H1 (cell line): ENCODE results near the gene PLA2G4A. TPM values are rescaled to one million over a fixed set of nuclear protein-coding genes. Genes with fewer than 3 reads are reported as not detected.

Experiments
- CTCF ChIA-PET: fragments of 300-600 bp; sonication (Branson Sonifier 250); formaldehyde crosslinking; loops from one replicate; lab custom pipeline; 2021; ENCODE audit not compliant: partially characterized antibody; lab: Charles Lee
- POLR2A ChIA-PET: fragments of 300-600 bp; sonication (Branson Sonifier 250); formaldehyde crosslinking; loops from one replicate; lab custom pipeline; 2021; ENCODE audit warnings: inconsistent platforms; ENCODE audit not compliant: partially characterized antibody; lab: Charles Lee
- DNase-seq, 2 experiments: peaks; one replicate each; pipeline versions ENCODE4 v3.0.0 to v3.0.0-alpha.2; 2010 to 2022; ENCODE audit warnings: low spot score in 2 of 2, low read depth in 1 of 2, mixed read lengths in 1 of 2
- FAIRE-seq: peaks from 2 replicates; lab custom pipeline; 2011; peaks lifted over from hg19 to GRCh38; lab: Jason Lieb, UNC
- H2AFZ ChIP-seq: 2 replicates; pipeline ENCODE4 v1.8.1; 2012; ENCODE audit warnings: low read length, inconsistent platforms
- H2AK5ac ChIP-seq: 2 replicates; pipeline ENCODE4 v1.6.1; 2013; ENCODE audit warnings: low read depth, low read length
- H2BK120ac ChIP-seq: replicated peaks from 2 replicates; pipeline ENCODE3; 2013; ENCODE audit warnings: low read depth, low read length, inconsistent platforms
- H2BK12ac ChIP-seq: 2 replicates; pipeline ENCODE4 v1.6.1; 2013; ENCODE audit warnings: low read depth, low read length
- H2BK15ac ChIP-seq: 2 replicates; pipeline ENCODE4 v1.6.1; 2013; ENCODE audit warnings: low read length
- H2BK20ac ChIP-seq: 2 replicates; pipeline ENCODE4 v1.6.1; 2013; ENCODE audit warnings: low read length
- H2BK5ac ChIP-seq: 2 replicates; pipeline ENCODE4 v1.6.1; 2013; ENCODE audit warnings: low read depth, low read length
- H3K14ac ChIP-seq: 2 replicates; pipeline ENCODE4 v1.6.1; 2013; ENCODE audit warnings: inconsistent platforms; ENCODE audit not compliant: insufficient read length
- H3K18ac ChIP-seq: 2 replicates; pipeline ENCODE4 v1.6.1; 2013; ENCODE audit warnings: low read length; ENCODE audit errors: extremely low read depth
- H3K23ac ChIP-seq: 2 replicates; pipeline ENCODE4 v1.6.1; 2013; ENCODE audit warnings: inconsistent platforms; ENCODE audit not compliant: insufficient read length
- H3K23me2 ChIP-seq: 2 replicates; pipeline ENCODE4 v1.6.1; 2013; ENCODE audit warnings: low read depth, low read length
- H3K27ac ChIP-seq: 2 replicates; pipeline ENCODE4 v1.6.1; 2011; ENCODE audit warnings: low read depth, low read length, inconsistent platforms
- H3K27me3 ChIP-seq, 4 experiments: replicated peaks in 1 of 4; 1 replicate in 1 of 4; 2 replicates in 3 of 4; pipeline versions ENCODE4 v1.6.1 to v1.8.1; 2011 to 2013; ENCODE audit warnings: low read length in 3 of 4, mild to moderate bottlenecking in 3 of 4, inconsistent platforms in 2 of 4, mixed read lengths in 2 of 4, moderate library complexity in 1 of 4; ENCODE audit not compliant: control insufficient read depth in 3 of 4, insufficient read depth in 3 of 4; ENCODE audit errors: extremely low read depth in 1 of 4
- H3K36me3 ChIP-seq, 4 experiments: 2 replicates each; pipeline versions ENCODE4 v1.6.1 to v1.8.1; 2011 to 2013; ENCODE audit warnings: mild to moderate bottlenecking in 4 of 4, low read length in 3 of 4, moderate library complexity in 2 of 4, control low read depth in 1 of 4, inconsistent platforms in 1 of 4; ENCODE audit not compliant: insufficient read depth in 4 of 4, control insufficient read depth in 2 of 4
- H3K4ac ChIP-seq: replicated peaks from 2 replicates; pipeline ENCODE3; 2013; ENCODE audit warnings: low read length, low read depth, mixed read lengths, inconsistent platforms; ENCODE audit not compliant: insufficient read length
- H3K4me1 ChIP-seq, 4 experiments: replicated peaks in 1 of 4; 1 replicate in 1 of 4; 2 replicates in 3 of 4; pipeline versions ENCODE4 v1.6.1 to v1.8.1; 2011 to 2013; ENCODE audit warnings: low read length in 3 of 4, inconsistent platforms in 2 of 4, mixed read lengths in 1 of 4; ENCODE audit not compliant: insufficient read depth in 4 of 4, control insufficient read depth in 3 of 4
- H3K4me2 ChIP-seq, 2 experiments: 2 replicates each; pipeline versions ENCODE4 v1.6.1 to v1.8.1; 2011 to 2013; ENCODE audit warnings: low read depth in 2 of 2, low read length in 2 of 2, control low read depth in 1 of 2, inconsistent platforms in 1 of 2, mild to moderate bottlenecking in 1 of 2; ENCODE audit not compliant: insufficient read depth in 1 of 2
- H3K4me3 ChIP-seq, 4 experiments: fragments of 200-600, 300-600 bp in 1 of 4; sonication (generic), shearing (Covaris generic), sonication (Bioruptor Twin) in 1 of 4; 2 replicates each; pipeline versions ENCODE4 v1.5.1 to v1.8.1; 2011 to 2016; ENCODE audit warnings: low read length in 4 of 4, low read depth in 3 of 4, control low read depth in 2 of 4, inconsistent platforms in 2 of 4, mild to moderate bottlenecking in 2 of 4, mixed read lengths in 1 of 4, moderate library complexity in 1 of 4; ENCODE audit not compliant: insufficient read depth in 2 of 4; ENCODE audit errors: extremely low read depth in 1 of 4
- H3K56ac ChIP-seq: replicated peaks from 2 replicates; pipeline ENCODE3; 2013; ENCODE audit warnings: low read depth, mild to moderate bottlenecking, mixed read lengths, low read length, inconsistent platforms; ENCODE audit not compliant: insufficient read length
- H3K79me1 ChIP-seq: 2 replicates; pipeline ENCODE4 v1.6.1; 2013; ENCODE audit warnings: low read depth, low read length, control low read depth
- H3K79me2 ChIP-seq, 2 experiments: 2 replicates each; pipeline versions ENCODE4 v1.6.1 to v1.8.1; 2012 to 2013; ENCODE audit warnings: low read length in 2 of 2, mild to moderate bottlenecking in 2 of 2, inconsistent platforms in 1 of 2; ENCODE audit not compliant: insufficient read depth in 2 of 2, control insufficient read depth in 1 of 2
- H3K9ac ChIP-seq, 4 experiments: replicated peaks in 1 of 4; 1 replicate in 1 of 4; 2 replicates in 3 of 4; pipeline versions ENCODE4 v1.6.1 to v1.8.1; 2011 to 2013; ENCODE audit warnings: low read depth in 3 of 4, low read length in 3 of 4, control low read depth in 2 of 4, mild to moderate bottlenecking in 2 of 4, moderate library complexity in 2 of 4, inconsistent platforms in 1 of 4; ENCODE audit errors: extremely low read depth in 1 of 4
- H3K9me3 ChIP-seq, 2 experiments: 2 replicates each; pipeline versions ENCODE4 v1.6.1 to v1.8.1; 2012 to 2013; ENCODE audit warnings: mild to moderate bottlenecking in 2 of 2, moderate library complexity in 2 of 2, control low read depth in 1 of 2, inconsistent platforms in 1 of 2, low read depth in 1 of 2, low read length in 1 of 2, mixed read lengths in 1 of 2; ENCODE audit not compliant: insufficient read depth in 2 of 2
- H4K20me1 ChIP-seq, 2 experiments: replicated peaks in 1 of 2; 2 replicates each; pipeline versions ENCODE3 to v1.8.1; 2011 to 2013; ENCODE audit warnings: inconsistent platforms in 2 of 2, low read length in 2 of 2, mild to moderate bottlenecking in 1 of 2; ENCODE audit not compliant: insufficient read depth in 2 of 2, control insufficient read depth in 1 of 2
- H4K5ac ChIP-seq: 2 replicates; pipeline ENCODE4 v1.6.1; 2013; ENCODE audit warnings: low read length, low read depth, mixed read lengths, inconsistent platforms; ENCODE audit not compliant: insufficient read length
- H4K8ac ChIP-seq: 2 replicates; pipeline ENCODE4 v1.8.0; 2013; ENCODE audit warnings: mild to moderate bottlenecking, moderate library complexity, low read length, inconsistent platforms; ENCODE audit not compliant: insufficient read depth; ENCODE audit errors: extremely low read depth
- H4K91ac ChIP-seq: replicated peaks from 2 replicates; pipeline ENCODE3; 2013; ENCODE audit warnings: low read length, mixed read lengths, inconsistent platforms; ENCODE audit not compliant: insufficient read length
- WGBS, 2 experiments: shearing (Covaris generic) in 1 of 2; methylation state at CpG; one replicate each; pipeline versions ENCODE4 v1.1.6 to v1.1.7; 2013 to 2015; ENCODE audit warnings: low lambda C conversion rate in 2 of 2, mixed read lengths in 2 of 2, inconsistent platforms in 1 of 2, low coverage in 1 of 2, missing lambda C conversion rate in 1 of 2; ENCODE audit not compliant: insufficient replicate concordance in 2 of 2, insufficient coverage in 1 of 2, insufficient read length in 1 of 2; ENCODE audit errors: extremely low coverage in 1 of 2, missing lambda C conversion rate in 1 of 2; 5-methylcytosine and 5-hydroxymethylcytosine counted together
- polyA plus RNA-seq, 7 experiments: library from polyadenylated mRNA; depleted of rRNA in 3 of 7; stranded (reverse) in 5 of 7; unstranded in 2 of 7; fragments of >200 nt in 5 of 7; fragments of 200-250 nt in 2 of 7; gene quantifications; 1 replicate in 5 of 7; 2 replicates in 1 of 7; 4 replicates in 1 of 7; pipeline versions ENCODE4 v1.2.1 to v1.2.3, GENCODE V29; 2011 to 2013; ENCODE audit warnings: missing spikeins in 2 of 7, mixed read lengths in 2 of 7
- total RNA-seq: library from RNA; stranded (reverse); fragmentation: NEBNext Ultra II Directional; extraction: Animal tissue kit (Norgen Biotek cat#: 25700); gene quantifications from 2 replicates; pipeline ENCODE4 v1.2.1, GENCODE V29; 2021

Gene PLA2G4A
- total and polyA plus RNA-seq, 2 of the 8 experiments (the other 6 are each of a cell fraction or from before 2014, with no cell fraction given): 0.63 to 1.4 TPM

GRCh38 chr1:186896211-186896610 is 67.5 kb downstream of the PLA2G4A start:
- H2AFZ ChIP-seq: no peak overlapping the region
- H3K18ac ChIP-seq: no peak overlapping the region
- no peaks in the 10 kb centered on the region for H3K27me3 ChIP-seq
- H3K4me1 ChIP-seq: no peaks in the 10 kb centered on the region
- H3K79me2 ChIP-seq: no peaks in the 10 kb centered on the region
- no peak overlapping the region for H4K8ac ChIP-seq
- H2BK15ac ChIP-seq: no peak overlapping the region
- no peak overlapping the region for H2BK12ac ChIP-seq
- H2BK5ac ChIP-seq: no peak overlapping the region
- POLR2A ChIA-PET: no interaction called here
- FAIRE-seq: no peak
- H3K27ac ChIP-seq: no peak overlapping the region
- no peak for DNase-seq
- no peak overlapping the region for H3K14ac ChIP-seq
- H3K4me3 ChIP-seq: no peak overlapping the region
- H3K9me3 ChIP-seq: no peaks in the 10 kb centered on the region
- no peak overlapping the region for H2BK20ac ChIP-seq
- H3K4ac ChIP-seq: no peak overlapping the region
- CTCF ChIA-PET: interaction anchor here (1.1 kb wide), 1 partner anchor 21 kb away, joined by 3 read pairs; no protein-coding TSS in a partner anchor
- H4K20me1 ChIP-seq: no peaks in the 10 kb centered on the region
- H4K91ac ChIP-seq: no peak overlapping the region
- no peak overlapping the region for H3K4me2 ChIP-seq
- no peak overlapping the region for H4K5ac ChIP-seq
- no peak overlapping the region for H2AK5ac ChIP-seq
- WGBS, 2 experiments: 94% methylated on average over 1 of the region's 1 CpG; no CpG with 5 or more reads in 1 of the 2 experiments
- H3K23ac ChIP-seq: no peak overlapping the region
- H3K36me3 ChIP-seq: no peaks in the 10 kb centered on the region
- no peak overlapping the region for H2BK120ac ChIP-seq
- H3K79me1 ChIP-seq: no peaks in the 10 kb centered on the region
- H3K23me2 ChIP-seq: no peaks in the 10 kb centered on the region
- no peak overlapping the region for H3K9ac ChIP-seq
- H3K56ac ChIP-seq: no peak overlapping the region
